Endothelial cell of hepatic sinusoid (primary cell): ENCODE data around the gene SCN5A.

Experiments
- in situ Hi-C: cut with HindIII; loops from 2 replicates; pipeline ENCODE4 v1.10.0; 2017; ENCODE audit warnings: low sequenced_read_pairs

The SCN5A gene

DNA sequence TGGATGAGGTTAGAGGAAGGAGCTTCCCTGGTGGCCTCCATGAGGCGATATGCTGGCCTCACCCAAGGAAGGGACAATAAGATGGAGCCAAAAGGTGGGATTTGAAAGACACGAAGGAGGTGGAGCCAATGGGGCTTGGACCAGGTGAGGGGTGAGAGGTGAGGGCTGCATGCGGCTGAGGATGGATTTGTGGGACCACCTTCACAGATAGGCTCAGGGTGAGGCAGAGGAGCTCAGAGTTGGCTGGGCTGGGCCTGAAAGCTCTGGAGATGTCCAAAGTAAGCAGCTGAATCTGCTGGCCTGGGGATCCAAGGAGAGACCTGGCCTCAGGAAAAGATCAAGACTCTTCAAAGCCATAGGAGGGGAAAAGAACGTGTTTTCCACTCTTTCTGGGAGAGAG is 103.5 kb downstream of the SCN5A start:
- in situ Hi-C loops = no loop called here

DNA sequence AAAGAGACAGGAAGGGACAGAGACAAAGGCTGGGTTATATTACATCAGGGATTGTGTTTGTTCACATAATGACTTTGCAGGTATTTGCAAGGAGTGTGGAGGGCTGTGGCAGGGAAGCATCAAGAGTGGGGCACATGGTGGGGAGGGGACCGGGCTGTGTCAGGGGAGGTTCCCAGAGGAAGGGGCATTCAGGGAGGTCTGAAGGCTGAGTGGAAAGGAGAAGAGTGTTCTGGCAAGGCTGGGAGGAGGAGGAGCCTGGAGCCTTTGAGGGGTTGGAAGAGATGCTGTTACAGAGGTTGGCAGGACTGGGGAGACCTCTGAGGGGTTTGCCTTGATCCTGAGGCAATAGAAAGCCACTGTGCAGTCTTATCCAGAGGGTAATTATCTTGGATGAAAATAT is 103.9 kb downstream of the SCN5A start:
- in situ Hi-C loops = no loop called here

DNA sequence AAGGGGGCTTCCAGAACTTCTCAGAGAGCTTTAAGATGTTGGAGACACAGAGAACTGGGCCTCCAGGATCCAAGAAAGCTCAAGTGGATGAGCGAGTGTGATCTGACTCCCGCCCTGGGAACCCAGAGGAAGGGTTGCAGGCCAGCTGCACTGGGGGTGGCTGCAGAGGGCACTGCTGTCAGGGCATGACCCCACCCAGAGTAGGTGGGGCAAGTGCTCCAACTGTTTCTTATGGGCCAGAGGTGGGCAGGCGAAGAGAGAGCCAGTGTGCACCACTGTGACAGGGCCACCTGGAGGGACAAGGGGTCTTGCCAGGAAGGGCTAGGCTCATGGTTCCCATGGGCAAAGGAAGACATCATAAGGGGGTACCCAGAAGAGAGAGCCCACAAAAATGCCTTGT is 104.6 kb downstream of the SCN5A start:
- in situ Hi-C loops = no loop called here

DNA sequence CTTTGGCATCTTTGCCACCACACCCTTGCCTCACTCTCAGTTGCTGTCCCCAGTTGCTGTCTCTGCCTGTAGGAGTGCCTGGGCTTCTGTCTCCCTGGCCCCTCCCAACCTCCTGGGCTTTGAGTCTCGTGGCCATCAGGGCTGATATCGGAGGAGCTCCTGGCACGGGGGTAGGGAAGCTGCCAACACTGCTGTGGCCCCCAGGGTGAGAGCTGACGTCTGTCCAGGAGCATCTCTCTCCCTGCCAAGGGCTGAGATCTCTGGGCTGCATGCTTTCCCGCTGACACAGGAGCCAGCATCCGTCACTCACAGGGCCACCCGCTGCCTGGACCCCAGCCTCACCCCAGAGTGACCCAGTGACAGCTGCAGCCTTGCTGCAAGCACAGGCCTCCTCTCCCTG is 105.9 kb downstream of the SCN5A start:
- in situ Hi-C loops = no loop called here

DNA sequence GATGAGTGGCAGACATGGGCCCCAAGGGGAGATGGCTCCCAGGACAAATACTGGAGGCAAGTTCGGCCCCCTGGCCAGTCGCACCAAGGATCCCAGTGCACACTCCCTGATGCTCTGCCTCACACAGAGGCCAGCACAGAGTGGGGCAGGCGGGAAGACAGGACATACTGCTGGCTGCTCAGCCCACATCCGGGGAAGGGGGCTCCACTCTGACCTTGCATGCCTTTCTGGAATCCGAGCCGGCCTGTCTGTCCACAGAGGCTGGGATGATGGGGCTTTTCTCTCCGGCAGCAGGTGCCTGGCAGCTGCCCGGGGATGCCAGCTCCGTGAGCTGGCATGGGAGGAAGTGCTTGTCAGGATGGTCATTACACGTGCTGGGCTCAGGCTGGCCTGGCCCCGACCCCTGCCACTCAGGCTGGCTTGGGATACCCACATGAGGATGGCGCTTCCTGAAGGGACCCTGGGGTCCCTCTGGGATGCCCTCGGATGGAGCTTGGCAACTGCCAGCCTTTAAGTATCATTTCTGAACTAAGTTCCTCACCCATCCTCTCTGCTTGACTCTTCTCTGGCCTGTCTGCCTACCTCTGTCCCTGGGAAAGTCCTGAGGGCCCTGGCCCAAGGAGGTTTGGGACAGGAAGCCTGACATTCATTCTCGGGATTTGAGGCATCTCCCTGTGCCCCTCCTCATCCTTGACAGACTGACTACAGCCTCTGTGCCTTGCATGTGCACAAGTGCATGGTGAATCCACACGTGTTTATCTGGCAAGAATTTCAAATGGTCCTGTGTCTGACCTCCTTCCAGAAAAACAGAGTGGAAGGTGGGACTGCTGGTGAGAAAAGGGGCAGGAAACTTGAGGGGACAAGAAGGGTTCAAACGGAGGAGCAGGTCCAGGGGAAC is 106.8 kb downstream of the SCN5A start:
- in situ Hi-C loops = no loop called here

DNA sequence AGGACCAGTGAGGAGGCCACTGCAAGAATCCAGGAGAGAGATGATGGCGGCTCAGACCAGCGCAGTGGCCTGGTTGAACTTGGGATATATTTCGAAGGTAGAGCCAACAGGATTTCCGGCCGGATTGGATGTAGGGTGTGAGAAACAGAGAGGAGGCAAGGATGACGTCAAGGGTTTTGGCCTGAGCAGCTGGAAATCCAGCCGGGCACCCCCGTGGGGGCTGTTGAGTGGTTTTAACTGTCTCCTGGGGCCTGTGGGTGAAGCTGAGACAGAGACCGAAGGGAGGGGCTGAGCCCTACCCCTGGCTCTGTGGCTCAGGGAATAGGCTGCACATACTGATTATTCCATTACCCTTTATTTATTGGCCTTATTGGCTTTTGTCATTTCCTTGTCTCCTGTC is 107.7 kb downstream of the SCN5A start:
- in situ Hi-C loops = no loop called here

DNA sequence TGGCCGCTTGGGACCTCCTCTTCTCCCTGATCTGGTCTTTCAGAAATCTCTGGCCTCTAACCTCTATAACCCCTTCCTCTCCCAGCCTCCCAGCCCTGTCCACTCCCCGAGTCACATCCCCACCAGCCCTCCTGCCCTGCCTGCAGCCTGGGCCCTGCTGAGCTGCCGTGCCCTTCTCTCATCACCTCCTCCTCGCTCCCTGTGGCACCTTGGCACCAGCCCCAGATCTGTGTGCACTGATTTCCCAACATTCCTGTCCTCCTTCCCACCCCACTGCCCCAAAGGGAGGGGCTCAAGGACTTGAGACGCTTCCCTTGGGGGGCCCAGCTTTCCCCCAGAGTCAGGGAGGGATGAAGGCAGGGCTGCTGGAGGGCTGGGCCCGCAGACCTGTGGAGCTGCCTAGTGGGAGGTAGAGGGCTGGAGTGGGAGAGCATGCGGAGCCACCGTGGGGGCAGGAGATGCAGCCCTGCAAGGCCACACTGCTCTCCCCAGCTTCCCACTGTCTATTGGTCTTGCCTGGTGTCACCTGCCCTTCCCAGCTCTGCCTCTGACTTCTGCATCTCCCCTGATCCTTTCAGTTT is 110.6 kb downstream of the SCN5A start:
- in situ Hi-C loops = no loop called here

DNA sequence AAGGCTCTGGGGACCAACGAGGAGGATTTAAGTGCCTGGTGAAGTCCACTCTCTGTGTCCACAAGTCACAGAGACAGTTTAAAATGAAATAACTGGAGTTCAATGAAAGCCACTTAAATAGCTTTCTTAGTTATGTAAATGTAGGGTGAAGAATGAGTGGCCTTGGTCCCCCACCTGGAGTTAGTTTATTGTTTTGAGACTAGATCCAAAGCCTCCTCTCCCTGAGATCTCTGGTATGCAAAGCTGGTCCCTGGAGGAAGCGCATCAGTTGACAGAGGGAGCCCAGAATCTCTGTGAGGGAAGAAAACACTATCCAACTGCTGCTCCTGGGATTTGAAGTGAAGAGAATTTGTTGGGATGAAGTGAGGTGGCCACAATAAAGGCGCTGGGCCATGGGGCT is 112.8 kb downstream of the SCN5A start:
- in situ Hi-C loops = no loop called here

DNA sequence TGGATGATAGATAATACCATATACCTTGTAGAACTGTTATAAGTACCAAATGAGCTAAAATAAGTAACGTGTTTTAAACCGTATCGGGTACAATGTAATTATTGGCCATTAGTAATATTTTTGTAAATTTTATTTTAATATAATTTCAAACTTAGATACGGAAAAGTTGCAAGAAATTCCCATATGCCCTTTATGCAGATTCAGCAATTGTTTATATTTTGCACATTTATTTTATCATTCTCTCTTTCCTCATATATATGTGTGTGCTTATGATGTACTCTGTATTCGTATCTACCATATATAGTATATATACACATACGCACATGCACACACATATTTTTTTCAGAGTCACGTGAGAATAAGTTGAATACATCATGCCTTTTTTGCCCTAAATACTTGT is 114.9 kb downstream of the SCN5A start:
- in situ Hi-C loops = no loop called here

DNA sequence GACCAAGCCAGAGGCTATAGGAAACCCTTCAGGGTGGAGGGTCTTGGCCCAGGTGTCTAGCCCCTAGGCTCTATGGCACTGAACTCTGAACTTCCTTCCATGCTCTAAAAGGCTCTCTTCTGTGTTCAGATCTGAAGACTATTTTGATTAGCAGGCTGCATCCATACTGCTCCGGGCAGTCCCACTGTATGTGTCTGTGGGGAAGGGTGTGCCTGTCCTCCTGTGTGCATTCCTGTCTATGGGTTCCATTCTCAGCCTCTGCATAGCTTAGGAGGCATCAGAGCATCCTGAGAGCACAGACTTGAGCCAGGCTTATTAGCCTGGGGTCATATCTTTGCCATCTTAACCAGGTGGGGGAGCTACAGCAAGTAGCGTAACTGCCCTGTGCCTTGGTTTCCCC is 115.3 kb downstream of the SCN5A start:
- in situ Hi-C loops = no loop called here

DNA sequence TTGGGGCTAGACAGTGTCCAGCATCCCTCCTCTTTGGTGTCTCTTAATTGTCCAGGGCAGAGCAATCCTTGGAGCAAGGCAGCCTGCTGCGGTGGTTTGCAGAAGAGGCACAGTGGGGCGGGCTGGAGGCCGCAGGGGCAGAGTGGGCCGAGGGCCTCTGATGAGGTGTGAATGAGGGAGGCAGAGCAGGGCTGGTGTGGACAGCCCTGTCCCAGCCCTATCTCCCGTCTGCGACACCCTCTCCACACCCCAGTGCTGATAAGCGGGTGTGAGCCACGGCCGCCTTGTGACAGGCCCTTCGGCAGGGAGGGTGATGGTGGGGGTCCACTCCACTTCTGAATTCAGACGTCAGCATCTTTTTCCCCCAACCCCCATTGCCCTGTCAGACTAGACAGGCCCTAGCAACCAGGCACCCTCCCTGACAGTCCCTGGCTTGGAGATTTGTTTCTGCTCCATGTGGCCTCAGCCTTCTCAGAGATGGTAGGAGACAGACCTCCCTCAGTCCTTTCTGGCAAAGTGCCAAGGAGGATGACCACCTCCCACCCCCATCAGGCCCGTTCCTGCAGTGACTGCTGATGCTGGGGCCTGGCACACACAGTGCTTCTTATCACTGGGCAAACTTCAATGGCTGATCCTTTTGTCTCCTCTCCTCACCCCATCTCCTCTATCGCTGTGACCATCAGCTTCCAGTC is 116.1 kb downstream of the SCN5A start:
- in situ Hi-C loops = no loop called here

DNA sequence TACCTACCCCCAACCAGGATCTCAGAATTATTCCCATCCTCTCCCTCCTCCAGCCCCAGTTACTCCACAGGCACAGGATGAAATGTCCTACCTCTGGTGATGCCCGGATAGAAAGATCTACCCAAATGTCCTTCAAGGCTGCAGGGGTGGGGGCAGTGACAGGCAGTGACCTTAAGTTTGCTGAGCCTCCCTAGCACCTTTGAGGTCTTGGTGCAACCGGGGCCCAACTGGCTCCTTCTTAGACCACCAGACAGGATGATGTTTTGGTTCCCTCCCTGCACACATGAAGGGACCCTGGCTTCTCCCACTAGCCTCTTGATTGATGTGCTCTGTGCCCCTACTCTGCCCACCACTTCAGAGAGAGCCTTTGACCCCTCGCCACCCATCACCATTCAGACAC is 117.0 kb downstream of the SCN5A start:
- in situ Hi-C loops = no loop called here

DNA sequence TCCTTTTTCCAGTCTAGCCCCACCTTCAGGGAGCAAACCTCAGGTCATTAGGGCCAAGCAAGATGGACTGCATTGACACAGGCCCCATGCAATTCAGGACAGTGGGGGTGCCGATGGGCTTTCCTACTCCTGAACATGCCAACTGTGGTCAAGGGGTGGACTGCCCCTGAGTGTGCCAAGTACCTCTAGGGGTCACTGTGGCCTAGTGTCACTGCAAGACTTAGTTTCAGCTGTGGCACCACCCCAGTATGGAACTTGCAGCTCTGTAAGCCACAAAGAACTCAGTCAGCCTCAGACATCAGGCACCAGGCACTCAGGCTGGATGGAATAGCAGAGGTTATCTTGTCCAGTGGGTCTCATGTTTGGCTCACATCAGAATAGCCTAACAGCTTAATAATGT is 121.0 kb downstream of the SCN5A start:
- in situ Hi-C loops = no loop called here

DNA sequence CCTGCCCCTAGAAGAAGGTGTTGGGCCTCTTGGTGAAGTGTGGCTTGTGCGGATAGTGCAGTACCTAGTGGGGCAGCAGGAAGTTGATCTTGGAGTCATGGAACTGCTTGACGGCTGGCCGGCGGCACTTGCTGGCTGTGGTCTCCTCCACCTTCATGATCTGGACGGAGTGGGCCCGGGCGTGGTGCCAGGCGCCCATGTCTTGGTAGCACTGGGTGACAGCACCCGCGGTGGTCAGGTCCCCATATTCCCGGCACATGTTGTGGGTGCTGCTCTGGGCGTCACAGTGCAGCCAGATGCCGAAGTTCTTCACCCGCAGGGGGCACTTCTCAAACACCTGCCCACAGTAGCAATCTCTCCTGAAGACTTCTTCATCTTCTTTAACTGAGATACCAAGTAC is 122.7 kb downstream of the SCN5A start:
- in situ Hi-C loops = no loop called here

DNA sequence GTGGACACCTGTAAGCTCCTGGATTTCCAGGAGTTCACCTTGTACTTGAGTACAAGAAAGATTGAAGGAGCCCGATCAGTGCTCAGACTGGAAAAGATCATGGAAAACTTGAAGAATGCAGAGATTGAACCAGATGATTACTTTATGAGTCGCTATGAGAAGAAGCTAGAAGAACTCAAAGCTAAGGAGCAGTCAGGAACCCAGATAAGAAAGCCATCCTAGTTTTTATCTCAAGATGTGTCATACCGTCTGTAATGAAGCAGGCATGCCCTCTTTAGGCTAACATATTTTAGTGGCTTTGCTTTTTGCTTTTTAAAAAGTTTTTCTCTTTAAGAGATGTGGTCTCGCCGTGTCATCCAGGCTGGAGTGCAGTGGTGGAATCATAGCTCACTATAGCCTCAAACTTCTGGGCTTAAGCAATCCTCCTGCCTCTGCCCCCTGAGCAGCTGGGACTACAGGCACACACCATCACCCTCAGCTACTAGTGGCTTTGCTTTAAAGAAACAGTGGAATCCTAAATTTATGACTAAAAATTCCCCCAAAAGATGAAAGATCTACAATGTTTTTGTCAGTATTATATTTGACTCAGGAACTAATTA is 125.2 kb downstream of the SCN5A start:
- in situ Hi-C loops = no loop called here

DNA sequence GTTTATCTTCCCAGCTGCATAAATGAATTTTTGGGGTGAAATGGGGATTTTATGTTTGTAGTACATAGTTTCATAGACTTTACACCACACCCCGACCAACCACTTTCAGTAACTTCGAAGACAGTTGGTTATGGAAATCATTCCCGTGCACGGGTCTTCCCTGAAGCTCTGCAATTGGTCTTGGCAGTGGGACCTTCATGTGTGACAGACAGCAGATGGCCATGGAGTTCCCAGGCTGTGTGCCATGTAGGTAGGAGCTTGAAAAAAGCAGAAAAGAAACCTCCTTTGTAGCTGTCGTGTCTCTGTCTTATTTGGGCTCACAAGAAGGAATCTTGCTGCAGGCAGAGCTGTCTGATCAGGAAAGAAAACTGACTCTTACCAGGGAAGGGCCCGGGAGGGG is 127.5 kb downstream of the SCN5A start:
- in situ Hi-C loops = no loop called here

DNA sequence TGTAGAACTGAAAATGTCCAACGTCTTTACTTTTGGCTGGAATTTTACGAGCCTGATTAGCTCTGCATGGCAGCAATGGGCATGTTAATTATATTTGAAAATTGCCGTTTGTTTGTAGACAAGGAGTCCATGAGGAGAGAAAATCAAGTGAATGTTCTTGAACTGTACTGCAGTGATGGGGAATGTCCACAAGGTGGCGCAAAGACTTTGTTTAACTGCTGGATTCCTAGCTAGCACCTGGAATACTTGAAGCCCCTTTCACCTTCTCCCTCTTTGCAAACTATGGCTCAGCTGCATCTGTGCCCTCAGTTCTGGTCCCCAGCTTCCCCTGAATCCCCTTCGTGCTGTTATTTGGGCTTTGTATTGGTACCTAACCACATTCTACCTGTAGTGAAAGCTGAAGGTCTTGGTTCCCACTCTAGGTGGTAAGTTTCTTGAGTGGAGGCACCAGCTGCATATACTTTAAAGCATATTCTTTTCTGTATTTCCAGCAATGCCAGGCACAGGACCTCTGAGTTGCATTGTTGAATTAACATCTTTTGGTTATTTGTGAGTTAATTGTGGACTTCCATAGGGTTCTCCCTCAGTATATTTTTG is 128.0 kb downstream of the SCN5A start:
- in situ Hi-C loops = no loop called here

DNA sequence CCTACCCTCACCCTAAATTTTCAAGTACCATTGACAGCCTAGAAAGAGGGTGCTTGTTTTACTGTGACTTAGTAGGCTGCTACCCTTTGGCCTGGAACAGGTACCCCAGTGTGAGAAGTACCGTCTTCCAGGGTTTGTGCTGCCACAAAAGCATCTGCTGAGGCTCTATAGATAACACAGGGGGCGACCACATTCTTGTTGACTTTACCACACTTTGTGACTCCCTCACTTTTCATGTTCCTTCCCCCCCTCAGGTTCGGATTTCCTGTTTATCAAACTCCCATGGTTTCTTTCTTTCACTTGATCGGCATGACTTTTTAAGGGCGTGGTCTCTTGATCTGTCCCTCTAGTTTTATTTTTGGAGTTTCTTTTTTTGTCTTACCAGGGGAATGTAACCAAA is 129.8 kb downstream of the SCN5A start:
- in situ Hi-C loops = loop anchor here (5.0 kb wide), 2 partner anchors 78 to 133 kb away; no protein-coding TSS in a partner anchor

DNA sequence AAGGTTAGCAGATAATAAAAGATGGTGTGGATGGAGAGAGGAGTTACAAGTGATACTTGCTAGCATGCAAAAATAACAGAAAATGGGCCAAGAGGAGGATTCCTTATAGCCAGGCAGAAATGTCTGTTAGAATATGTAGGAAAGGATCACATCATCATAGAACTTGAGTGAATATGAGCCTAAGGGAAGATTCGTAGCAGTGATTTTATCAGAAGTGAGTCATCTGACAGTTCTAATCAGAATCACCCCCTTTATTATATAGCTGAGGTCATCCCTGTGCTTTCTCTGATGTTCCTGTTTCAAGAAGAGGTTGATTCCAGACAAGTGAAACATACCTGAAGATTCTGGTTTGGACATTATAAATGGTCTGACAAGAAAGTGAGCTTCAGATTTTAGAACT is 130.5 kb downstream of the SCN5A start:
- in situ Hi-C loops = loop anchor here (5.0 kb wide), 2 partner anchors 78 to 133 kb away; no protein-coding TSS in a partner anchor

DNA sequence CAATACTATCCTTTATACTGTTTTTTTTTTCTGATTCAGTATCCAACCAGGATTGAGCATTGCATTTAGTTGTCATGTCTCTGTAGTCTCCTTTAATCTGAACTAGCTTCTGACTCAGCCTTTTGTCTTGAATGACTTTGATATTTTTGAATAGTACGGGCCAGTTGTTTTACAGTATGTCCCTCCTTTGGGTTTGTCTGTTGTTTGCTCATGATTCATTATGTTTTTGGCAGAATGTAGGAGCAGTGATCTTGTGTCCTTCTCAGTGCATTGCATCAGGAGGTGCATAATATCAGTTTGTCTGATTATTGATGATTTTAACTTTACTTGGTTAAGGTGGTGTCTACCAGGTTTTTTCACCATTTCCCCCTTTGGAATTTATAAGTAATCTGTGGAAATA is 132.8 kb downstream of the SCN5A start:
- in situ Hi-C loops = loop anchor here (5.0 kb wide), 2 partner anchors 81 to 136 kb away; no protein-coding TSS in a partner anchor

DNA sequence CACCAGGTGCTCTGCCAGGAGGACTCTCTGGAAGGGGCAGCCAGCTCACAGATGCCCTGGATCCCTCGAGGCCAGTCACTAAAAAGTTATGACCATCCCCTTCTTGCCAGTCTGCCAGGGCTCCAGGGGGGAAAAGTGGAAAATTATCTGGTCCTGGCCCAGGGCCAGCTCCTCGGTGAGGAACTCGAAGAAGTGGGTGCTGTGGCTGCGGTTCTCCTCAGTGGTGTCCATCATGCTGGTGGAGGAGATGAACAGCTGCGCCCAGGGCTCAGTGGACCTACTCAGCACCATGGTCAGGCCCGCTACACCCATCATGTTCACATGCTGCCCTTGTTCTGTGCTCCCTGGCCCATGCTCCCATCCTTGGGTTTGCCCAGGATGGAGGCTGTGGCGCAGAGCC is 134.1 kb downstream of the SCN5A start:
- in situ Hi-C loops = loop anchor here (5.0 kb wide), 2 partner anchors 82 to 137 kb away; no protein-coding TSS in a partner anchor
